Mesenchymal stem cell (in vitro differentiated cells and primary cell): ENCODE measurements around the gene CDH18.

Experiments used
- DNase-seq: peaks from one replicate; pipeline ENCODE4 v3.0.0-alpha.2; 2013
- H2AFZ ChIP-seq: one replicate; pipeline ENCODE4 v1.6.1; 2013; ENCODE audit warnings: low read depth, mild to moderate bottlenecking, control low read depth, inconsistent platforms, low read length, moderate library complexity
- H2AK5ac ChIP-seq: 2 replicates; pipeline ENCODE4 v1.6.1; 2013; ENCODE audit warnings: low read length, moderate library complexity, mild to moderate bottlenecking, inconsistent platforms; ENCODE audit not compliant: severe bottlenecking
- H2BK120ac ChIP-seq: one replicate; pipeline ENCODE4 v1.6.1; 2013; ENCODE audit warnings: low read depth, mild to moderate bottlenecking, inconsistent platforms, low read length, moderate library complexity
- H2BK12ac ChIP-seq, 2 experiments: one replicate each; pipeline ENCODE4 v1.6.1; 2013; ENCODE audit warnings: inconsistent platforms in 2 of 2, low read length in 2 of 2, mild to moderate bottlenecking in 2 of 2, moderate library complexity in 2 of 2, control low read depth in 1 of 2
- H2BK15ac ChIP-seq: one replicate; pipeline ENCODE4 v1.6.1; 2013; ENCODE audit warnings: mild to moderate bottlenecking, low read depth, inconsistent platforms; ENCODE audit not compliant: poor library complexity, severe bottlenecking
- H2BK5ac ChIP-seq: 2 replicates; pipeline ENCODE4 v1.6.1; 2013; ENCODE audit warnings: low read depth, mild to moderate bottlenecking, low read length, control low read depth, inconsistent platforms; ENCODE audit not compliant: poor library complexity, severe bottlenecking
- H3K14ac ChIP-seq, 2 experiments: one replicate each; pipeline ENCODE4 v1.6.1; 2013; ENCODE audit warnings: inconsistent platforms in 2 of 2, low read length in 2 of 2, control low read depth in 1 of 2, mild to moderate bottlenecking in 1 of 2, moderate library complexity in 1 of 2
- H3K18ac ChIP-seq, 2 experiments: one replicate each; pipeline ENCODE4 v1.6.1; 2013; ENCODE audit warnings: inconsistent platforms in 2 of 2, low read length in 2 of 2, control low read depth in 1 of 2, low read depth in 1 of 2, mild to moderate bottlenecking in 1 of 2
- H3K23ac ChIP-seq, 2 experiments: one replicate each; pipeline ENCODE4 v1.6.1; 2013; ENCODE audit warnings: inconsistent platforms in 2 of 2, low read length in 2 of 2, mild to moderate bottlenecking in 2 of 2, moderate library complexity in 2 of 2, control low read depth in 1 of 2
- H3K27ac ChIP-seq: 2 replicates; pipeline ENCODE4 v1.5.1; 2013; ENCODE audit warnings: mild to moderate bottlenecking, moderate library complexity, low read length, control low read depth, inconsistent platforms; ENCODE audit not compliant: poor library complexity, severe bottlenecking
- H3K27me3 ChIP-seq, 2 experiments: 2 replicates each; pipeline versions ENCODE4 v1.6.1 to v1.7.0; 2013; ENCODE audit warnings: low read length in 2 of 2, mild to moderate bottlenecking in 2 of 2, moderate library complexity in 2 of 2, control low read depth in 1 of 2, inconsistent platforms in 1 of 2; ENCODE audit not compliant: control insufficient read depth in 1 of 2, insufficient read depth in 1 of 2
- H3K36me3 ChIP-seq, 2 experiments: 2 replicates each; pipeline versions ENCODE4 v1.6.1 to v1.7.0; 2013; ENCODE audit warnings: low read length in 2 of 2, control low read depth in 1 of 2, inconsistent platforms in 1 of 2, low read depth in 1 of 2, mild to moderate bottlenecking in 1 of 2; ENCODE audit not compliant: insufficient read depth in 2 of 2, control insufficient read depth in 1 of 2
- H3K4ac ChIP-seq, 2 experiments: one replicate each; pipeline ENCODE4 v1.6.1; 2013; ENCODE audit warnings: inconsistent platforms in 2 of 2, low read length in 2 of 2, mild to moderate bottlenecking in 2 of 2, moderate library complexity in 2 of 2, control low read depth in 1 of 2, low read depth in 1 of 2
- H3K4me1 ChIP-seq: 2 replicates; pipeline ENCODE4 v1.6.1; 2013; ENCODE audit warnings: low read depth, low read length, control low read depth; ENCODE audit not compliant: control insufficient read depth, insufficient read depth
- H3K4me2 ChIP-seq: 2 replicates; pipeline ENCODE4 v1.6.1; 2013; ENCODE audit warnings: low read length, mild to moderate bottlenecking, inconsistent platforms; ENCODE audit not compliant: poor library complexity, severe bottlenecking
- H3K4me3 ChIP-seq, 2 experiments: 2 replicates each; pipeline versions ENCODE4 v1.5.1 to v1.7.0; 2013; ENCODE audit warnings: low read length in 2 of 2, mild to moderate bottlenecking in 2 of 2, control low read depth in 1 of 2, low read depth in 1 of 2; ENCODE audit not compliant: insufficient read depth in 1 of 2
- H3K79me1 ChIP-seq: replicated peaks from 2 replicates; pipeline ENCODE4 v1.6.1; 2013; ENCODE audit warnings: mild to moderate bottlenecking, control low read depth, low read length, inconsistent platforms; ENCODE audit not compliant: poor library complexity, severe bottlenecking
- H3K9ac ChIP-seq: 2 replicates; pipeline ENCODE4 v1.7.0; 2013; ENCODE audit warnings: mild to moderate bottlenecking, low read length, moderate library complexity
- H3K9me3 ChIP-seq: 2 replicates; pipeline ENCODE4 v1.7.0; 2013; ENCODE audit warnings: mild to moderate bottlenecking, low read length; ENCODE audit not compliant: control insufficient read depth
- H4K8ac ChIP-seq: one replicate; pipeline ENCODE4 v1.6.1; 2013; ENCODE audit warnings: inconsistent platforms, mild to moderate bottlenecking, low read length, moderate library complexity
- H4K91ac ChIP-seq: one replicate; pipeline ENCODE4 v1.6.1; 2013; ENCODE audit warnings: mild to moderate bottlenecking, low read length, inconsistent platforms
- WGBS: methylation state at CpG from one replicate; pipeline ENCODE4 v1.1.7; 2013; ENCODE audit warnings: mixed read lengths; 5-methylcytosine and 5-hydroxymethylcytosine counted together

CDH18 gene

GRCh38 chr5:19536387-19536786 is 451.6 kb downstream of the CDH18 start:
- no peak overlapping the region for H2BK12ac ChIP-seq
- peaks cover 2% of the 10 kb centered on the region for H3K4me1 ChIP-seq
- H3K23ac ChIP-seq = no peak overlapping the region
- H3K36me3 ChIP-seq = no peaks in the 10 kb centered on the region
- H3K9me3 ChIP-seq = no peaks in the 10 kb centered on the region
- H3K79me1 ChIP-seq = no peaks in the 10 kb centered on the region
- no peaks in the 10 kb centered on the region for H3K27me3 ChIP-seq
- no peak overlapping the region for H2AFZ ChIP-seq
- H2AK5ac ChIP-seq = no peak overlapping the region
- WGBS = 85% methylated on average over 4 of the region's 4 CpGs
- H2BK120ac ChIP-seq = no peak overlapping the region
- H3K4ac ChIP-seq = no peak overlapping the region
- no peak overlapping the region for H4K8ac ChIP-seq
- H3K4me2 ChIP-seq = no peak overlapping the region
- H3K18ac ChIP-seq = no peak overlapping the region
- no peak overlapping the region for H3K9ac ChIP-seq
- no peak overlapping the region for H2BK5ac ChIP-seq
- H3K14ac ChIP-seq = no peak overlapping the region
- DNase-seq = no peak
- no peak overlapping the region for H3K4me3 ChIP-seq
- H4K91ac ChIP-seq = no peak overlapping the region
- no peak overlapping the region for H2BK15ac ChIP-seq
- H3K27ac ChIP-seq = no peak overlapping the region

- no peaks in the 10 kb centered on the region for H3K27me3 ChIP-seq
- H3K79me1 ChIP-seq = no peaks in the 10 kb centered on the region
- H2BK12ac ChIP-seq = no peak overlapping the region
- H3K9me3 ChIP-seq = no peaks in the 10 kb centered on the region
- H2AFZ ChIP-seq = no peak overlapping the region
- H3K14ac ChIP-seq = no peak overlapping the region
- H3K36me3 ChIP-seq = no peaks in the 10 kb centered on the region
- DNase-seq = no peak
- no peak overlapping the region for H3K23ac ChIP-seq
- H3K18ac ChIP-seq = no peak overlapping the region
- no peak overlapping the region for H3K4ac ChIP-seq
- H2AK5ac ChIP-seq = no peak overlapping the region
- H2BK5ac ChIP-seq = no peak overlapping the region
- no peak overlapping the region for H3K9ac ChIP-seq
- H4K91ac ChIP-seq = no peak overlapping the region
- H3K4me3 ChIP-seq = no peak overlapping the region
- H2BK120ac ChIP-seq = no peak overlapping the region
- no peak overlapping the region for H2BK15ac ChIP-seq
- H4K8ac ChIP-seq = no peak overlapping the region
- WGBS = no CpG with 5 or more reads among the region's 1 CpG
- H3K4me2 ChIP-seq = no peak overlapping the region
- H3K27ac ChIP-seq = no peak overlapping the region
- H3K4me1 ChIP-seq = peaks cover 2% of the 10 kb centered on the region
These were observed 453.2 kb downstream of the CDH18 start for GRCh38 chr5:19534751-19535150.

- no peak overlapping the region for H3K18ac ChIP-seq
- 77% methylated on average over 4 of the region's 4 CpGs for WGBS
- H2BK5ac ChIP-seq = no peak overlapping the region
- no peak overlapping the region for H3K9ac ChIP-seq
- DNase-seq = no peak
- no peak overlapping the region for H3K4me2 ChIP-seq
- H3K4ac ChIP-seq = no peak overlapping the region
- H2BK120ac ChIP-seq = no peak overlapping the region
- no peak overlapping the region for H3K14ac ChIP-seq
- H3K4me1 ChIP-seq = peaks cover 2% of the 10 kb centered on the region
- H4K8ac ChIP-seq = no peak overlapping the region
- no peaks in the 10 kb centered on the region for H3K9me3 ChIP-seq
- H2BK15ac ChIP-seq = no peak overlapping the region
- H3K36me3 ChIP-seq = no peaks in the 10 kb centered on the region
- H3K27me3 ChIP-seq = no peaks in the 10 kb centered on the region
- H2BK12ac ChIP-seq = no peak overlapping the region
- H3K4me3 ChIP-seq = no peak overlapping the region
- H2AK5ac ChIP-seq = no peak overlapping the region
- no peaks in the 10 kb centered on the region for H3K79me1 ChIP-seq
- no peak overlapping the region for H2AFZ ChIP-seq
- no peak overlapping the region for H3K27ac ChIP-seq
- no peak overlapping the region for H3K23ac ChIP-seq
- H4K91ac ChIP-seq = no peak overlapping the region
These were observed 455.1 kb downstream of the CDH18 start for GRCh38 chr5:19532936-19533335.

GRCh38 chr5:19531374-19531952 is 456.5 kb downstream of the CDH18 start:
- H2BK12ac ChIP-seq = no peak overlapping the region
- H3K4ac ChIP-seq = no peak overlapping the region
- no peak for DNase-seq
- no peak overlapping the region for H3K23ac ChIP-seq
- H4K8ac ChIP-seq = no peak overlapping the region
- no peak overlapping the region for H3K27ac ChIP-seq
- H2BK15ac ChIP-seq = no peak overlapping the region
- H2BK120ac ChIP-seq = no peak overlapping the region
- H3K36me3 ChIP-seq = no peaks in the 10 kb centered on the region
- H3K4me1 ChIP-seq = peaks cover 2% of the 10 kb centered on the region
- H4K91ac ChIP-seq = no peak overlapping the region
- no peak overlapping the region for H3K9ac ChIP-seq
- no peak overlapping the region for H2AK5ac ChIP-seq
- H2AFZ ChIP-seq = no peak overlapping the region
- no peak overlapping the region for H2BK5ac ChIP-seq
- H3K18ac ChIP-seq = no peak overlapping the region
- H3K4me3 ChIP-seq = no peak overlapping the region
- H3K27me3 ChIP-seq = no peaks in the 10 kb centered on the region
- no peaks in the 10 kb centered on the region for H3K79me1 ChIP-seq
- 92% methylated on average over 5 of the region's 8 CpGs for WGBS
- no peaks in the 10 kb centered on the region for H3K9me3 ChIP-seq
- no peak overlapping the region for H3K4me2 ChIP-seq
- H3K14ac ChIP-seq = no peak overlapping the region
